ENCODE data around the gene AGTPBP1.

Gene AGTPBP1

GRCh38 chr9:85666086-85666485 is 75.7 kb downstream of the AGTPBP1 start:
- no peak for TF ChIP-seq CTCF (IDR thresholded peaks at IDR 0.05; ENCODE audit: low read depth, low read length)
- DNase-seq (ENCODE audit: low read depth in 2 of 2), result no peak
- H3K4me3 ChIP-seq (replicated peaks in 1 of 2; ENCODE audit: low read depth in 2 of 2, low read length in 2 of 2), result no peak overlapping the region

- peak in 1 of 2 donors; percentile 13 for DNase-seq (ENCODE audit: low read depth in 2 of 2)
- no peak for TF ChIP-seq CTCF (IDR thresholded peaks at IDR 0.05; ENCODE audit: low read depth, low read length)
- no peak overlapping the region for H3K4me3 ChIP-seq (replicated peaks in 1 of 2; ENCODE audit: low read depth in 2 of 2, low read length in 2 of 2)
Measured at GRCh38 chr9:85662573-85662972, 79.2 kb downstream of the AGTPBP1 start.

GRCh38 chr9:85658716-85659115 is 83.0 kb downstream of the AGTPBP1 start:
- H3K4me3 ChIP-seq (replicated peaks in 1 of 2; ENCODE audit: low read depth in 2 of 2, low read length in 2 of 2), result no peak overlapping the region
- DNase-seq (ENCODE audit: low read depth in 2 of 2), result no peak
- TF ChIP-seq CTCF (IDR thresholded peaks at IDR 0.05; ENCODE audit: low read depth, low read length), result no peak

- no peak overlapping the region for H3K4me3 ChIP-seq (replicated peaks in 1 of 2; ENCODE audit: low read depth in 2 of 2, low read length in 2 of 2)
- DNase-seq (ENCODE audit: low read depth in 2 of 2), result no peak
- TF ChIP-seq CTCF (IDR thresholded peaks at IDR 0.05; ENCODE audit: low read depth, low read length), result no peak
Measured at GRCh38 chr9:85653153-85653552, 88.6 kb downstream of the AGTPBP1 start.

- no peak for TF ChIP-seq CTCF (IDR thresholded peaks at IDR 0.05; ENCODE audit: low read depth, low read length)
- no peak overlapping the region for H3K4me3 ChIP-seq (replicated peaks in 1 of 2; ENCODE audit: low read depth in 2 of 2, low read length in 2 of 2)
- DNase-seq (ENCODE audit: low read depth in 2 of 2), result no peak
Measured at GRCh38 chr9:85647571-85647970, 94.2 kb downstream of the AGTPBP1 start.

- H3K4me3 ChIP-seq (replicated peaks in 1 of 2; ENCODE audit: low read depth in 2 of 2, low read length in 2 of 2), result no peak overlapping the region
- no peak for DNase-seq (ENCODE audit: low read depth in 2 of 2)
- TF ChIP-seq CTCF (IDR thresholded peaks at IDR 0.05; ENCODE audit: low read depth, low read length), result no peak
Measured at GRCh38 chr9:85645909-85646627, 95.7 kb downstream of the AGTPBP1 start.

- no peak for DNase-seq (ENCODE audit: low read depth in 2 of 2)
- TF ChIP-seq CTCF (IDR thresholded peaks at IDR 0.05; ENCODE audit: low read depth, low read length), result no peak
- no peak overlapping the region for H3K4me3 ChIP-seq (replicated peaks in 1 of 2; ENCODE audit: low read depth in 2 of 2, low read length in 2 of 2)
Measured at GRCh38 chr9:85640425-85640824, 101.3 kb downstream of the AGTPBP1 start.
